Measurements from ENCODE around the gene FRY. TPM values are rescaled to one million over a fixed set of nuclear protein-coding genes. Genes with fewer than 3 reads are reported as not detected.

Gene FRY
- total RNA-seq, 3 donors from 2014 or later: 9.2 to 38.5 (median 10.5) TPM

GRCh38 chr13:32134241-32135055 lies 102.9 kb downstream of the FRY start:
- no peak for ATAC-seq
- intact Hi-C loops (cut with DNase I, micrococcal nuclease): no loop called here
- no peaks in the 10 kb centered on the region for H3K4me1 ChIP-seq (ENCODE audit: low read depth)
- H3K36me3 ChIP-seq (ENCODE audit: low read depth): no peaks in the 10 kb centered on the region
- H3K4me3 ChIP-seq: no peak overlapping the region
- DNase-seq: no peak
- TF ChIP-seq CTCF (IDR thresholded peaks at IDR 0.05): no peak
- H3K9me3 ChIP-seq: no peaks in the 10 kb centered on the region

GRCh38 chr13:32135056-32135390 lies 103.4 kb downstream of the FRY start:
- Histone ChIP-seq H3K36me3 (ENCODE audit: low read depth) (no peaks in the 10 kb centered on the region), H3K9me3 (no peaks in the 10 kb centered on the region), H3K4me3 (no peak overlapping the region), H3K4me1 (ENCODE audit: low read depth) (no peaks in the 10 kb centered on the region)
- ATAC-seq (no peak), DNase-seq (no peak)
- intact Hi-C loops (cut with DNase I, micrococcal nuclease): no loop called here
- TF ChIP-seq CTCF (IDR thresholded peaks at IDR 0.05): no peak

GRCh38 chr13:32135655-32136054 lies 104.1 kb downstream of the FRY start:
- TF ChIP-seq CTCF (IDR thresholded peaks at IDR 0.05): no peak
- Histone ChIP-seq H3K4me1 (ENCODE audit: low read depth) (no peaks in the 10 kb centered on the region), H3K9me3 (no peaks in the 10 kb centered on the region), H3K4me3 (no peak overlapping the region), H3K36me3 (ENCODE audit: low read depth) (no peaks in the 10 kb centered on the region)
- ATAC-seq (no peak), DNase-seq (no peak)
- intact Hi-C loops (cut with DNase I, micrococcal nuclease): no loop called here

GRCh38 chr13:32136061-32136460 lies 104.5 kb downstream of the FRY start:
- Histone ChIP-seq H3K4me1 (ENCODE audit: low read depth) (no peaks in the 10 kb centered on the region), H3K4me3 (no peak overlapping the region), H3K36me3 (ENCODE audit: low read depth) (no peaks in the 10 kb centered on the region), H3K9me3 (no peaks in the 10 kb centered on the region)
- DNase-seq (no peak), ATAC-seq (no peak)
- TF ChIP-seq CTCF (IDR thresholded peaks at IDR 0.05): no peak
- intact Hi-C loops (cut with DNase I, micrococcal nuclease): no loop called here

- no peaks in the 10 kb centered on the region for H3K4me1 ChIP-seq (ENCODE audit: low read depth)
- intact Hi-C loops (cut with DNase I, micrococcal nuclease): no loop called here
- H3K36me3 ChIP-seq (ENCODE audit: low read depth): no peaks in the 10 kb centered on the region
- H3K4me3 ChIP-seq: no peak overlapping the region
- H3K9me3 ChIP-seq: no peaks in the 10 kb centered on the region
- no peak for ATAC-seq
- DNase-seq: no peak
- no peak for TF ChIP-seq CTCF (IDR thresholded peaks at IDR 0.05)
These were observed 105.1 kb downstream of the FRY start for GRCh38 chr13:32136716-32137115.

All from mucosa of descending colon (tissue), 3 donors.